ENCODE measurements around the gene NOXO1. TPM values are rescaled to one million over a fixed set of nuclear protein-coding genes. Genes with fewer than 3 reads are reported as not detected.
A peak's percentile ranks its signal among the peaks of the same experiment; 100 is the strongest.

Gene NOXO1
- total and polyA plus RNA-seq, 9 of the 15 experiments (the other 6 are each of a cell fraction or from before 2014, with no cell fraction given) = not detected

GRCh38 chr16:1971796-1972489 is 9.3 kb downstream of the NOXO1 start, which contains the start of gene TBL3 (continued):
- TF ChIP-seq NFRKB (IDR thresholded peaks at IDR 0.05; ENCODE audit: low read depth) = no peak
- TF ChIP-seq TAL1 (IDR thresholded peaks at IDR 0.05) = no peak
- TF ChIP-seq ZNF740 (CRISPR knock-in tag; IDR thresholded peaks at IDR 0.05) = peak; percentile 58; the same call in 1 of the 2 replicates
- no peak for TF ChIP-seq ZNF740 (tag; IDR thresholded peaks at IDR 0.05)
- TF ChIP-seq COPS2 (conservative IDR thresholded peaks at IDR 0.05) = no peak
- TF ChIP-seq CTBP1 (IDR thresholded peaks at IDR 0.05; ENCODE audit: borderline replicate concordance) = peak; percentile 74; the same call in 1 of the 2 replicates
- TF ChIP-seq CEBPB (tag; IDR thresholded peaks at IDR 0.05) = no peak
- TF ChIP-seq ZNF165 (CRISPR knock-in tag; IDR thresholded peaks at IDR 0.05; ENCODE audit: borderline replicate concordance) = no peak
- TF ChIP-seq RBM15 (IDR thresholded peaks at IDR 0.05; ENCODE audit: insufficient read depth, low read length) = no peak
- peak; percentile 99 for TF ChIP-seq SIN3B (IDR thresholded peaks at IDR 0.05; ENCODE audit: low read depth)
- TF ChIP-seq ZNF655 (CRISPR knock-in tag; IDR thresholded peaks at IDR 0.05) = no peak
- no peak for TF ChIP-seq IRF2 (CRISPR knock-in tag; IDR thresholded peaks at IDR 0.05)
- TF ChIP-seq MXI1 (IDR thresholded peaks at IDR 0.05; ENCODE audit: low read depth, low read length) = peak; percentile 85
- peak; percentile 73; the same call in 1 of the 2 replicates for TF ChIP-seq GTF2F1 (IDR thresholded peaks at IDR 0.05; ENCODE audit: low read depth, low read length)
- no peak for TF ChIP-seq THRB (CRISPR knock-in tag; conservative IDR thresholded peaks at IDR 0.05)
- no peak for TF ChIP-seq NFATC3 (IDR thresholded peaks at IDR 0.05)
- TF ChIP-seq, protein P1, sequence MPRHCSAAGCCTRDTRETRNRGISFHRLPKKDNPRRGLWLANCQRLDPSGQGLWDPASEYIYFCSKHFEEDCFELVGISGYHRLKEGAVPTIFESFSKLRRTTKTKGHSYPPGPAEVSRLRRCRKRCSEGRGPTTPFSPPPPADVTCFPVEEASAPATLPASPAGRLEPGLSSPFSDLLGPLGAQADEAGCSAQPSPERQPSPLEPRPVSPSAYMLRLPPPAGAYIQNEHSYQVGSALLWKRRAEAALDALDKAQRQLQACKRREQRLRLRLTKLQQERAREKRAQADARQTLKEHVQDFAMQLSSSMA (CRISPR knock-in tag; IDR thresholded peaks at IDR 0.05) = peak; percentile 8; the same call in 1 of the 2 replicates
- peak; percentile 73; the same call in 1 of the 2 replicates for TF ChIP-seq RUNX1 (IDR thresholded peaks at IDR 0.05; ENCODE audit: low read depth)
- no peak for TF ChIP-seq RAD51 (IDR thresholded peaks at IDR 0.05; ENCODE audit: borderline replicate concordance, low read depth)
- no peak for TF ChIP-seq NR0B1 (IDR thresholded peaks at IDR 0.05; ENCODE audit: partially characterized antibody)
- peak; percentile 100 for TF ChIP-seq CREB1 (IDR thresholded peaks at IDR 0.05)
- peak; percentile 100 for TF ChIP-seq CREB1 (CRISPR knock-in tag; IDR thresholded peaks at IDR 0.05)
- peak; percentile 93 for TF ChIP-seq EGR1 (conservative IDR thresholded peaks at IDR 0.05)
- TF ChIP-seq KLF6 (CRISPR knock-in tag; IDR thresholded peaks at IDR 0.05; ENCODE audit: borderline replicate concordance) = peak; percentile 72; the same call in 1 of the 2 replicates
- no peak for TF ChIP-seq MCM5 (IDR thresholded peaks at IDR 0.05; ENCODE audit: low read depth)

Data from K562 (cell line).